Spleen (tissue), 11 donors: ENCODE measurements around the gene NOTCH2. TPM values are rescaled to one million over a fixed set of nuclear protein-coding genes. Genes with fewer than 3 reads are reported as not detected.
"Not testable (repeated sequence)": the region's sequence is repeated elsewhere in the genome, so short reads cannot be mapped to it uniquely, and the experiment has no call there.

ENCODE experiments used
- DNase-seq: peaks from one replicate; pipeline ENCODE4 v3.0.0-alpha.2; 2020
- H3K27ac ChIP-seq, 8 donors: fragments of 200-600 bp; sonication (generic) in 7 of 8; 1 replicate in 4 of 8; 2 replicates in 4 of 8; pipeline versions ENCODE4 v1.5.0 to v1.8.0; 2016 to 2021; ENCODE audit warnings: inconsistent platforms in 4 of 8, mild to moderate bottlenecking in 4 of 8, moderate library complexity in 1 of 8
- H3K27me3 ChIP-seq, 7 donors: fragments of 200-600 bp; sonication (generic) in 6 of 7; replicated peaks in 1 of 7; 1 replicate in 4 of 7; 2 replicates in 3 of 7; pipeline versions ENCODE4 v1.5.0 to v1.8.0; 2016 to 2021; ENCODE audit warnings: inconsistent platforms in 3 of 7, mild to moderate bottlenecking in 1 of 7
- H3K36me3 ChIP-seq, 6 donors: fragments of 200-600 bp; sonication (generic) in 5 of 6; 1 replicate in 4 of 6; 2 replicates in 2 of 6; pipeline versions ENCODE4 v1.5.0 to v1.8.0; 2016 to 2021; ENCODE audit warnings: inconsistent platforms in 2 of 6
- H3K4me1 ChIP-seq, 6 donors: fragments of 200-600 bp; sonication (generic) in 5 of 6; 1 replicate in 3 of 6; 2 replicates in 3 of 6; pipeline versions ENCODE4 v1.5.0 to v1.8.0; 2016 to 2021; ENCODE audit warnings: inconsistent platforms in 3 of 6
- H3K4me3 ChIP-seq, 8 donors: fragments of 200-600 bp; sonication (generic) in 7 of 8; 1 replicate in 4 of 8; 2 replicates in 4 of 8; pipeline versions ENCODE4 v1.5.0 to v1.8.0; 2016 to 2021; ENCODE audit warnings: inconsistent platforms in 4 of 8, mild to moderate bottlenecking in 4 of 8, moderate library complexity in 2 of 8
- H3K9me3 ChIP-seq, 8 donors: fragments of 200-600 bp; sonication (generic) in 7 of 8; 1 replicate in 4 of 8; 2 replicates in 4 of 8; pipeline versions ENCODE4 v1.5.0 to v1.8.0; 2016 to 2021; ENCODE audit warnings: inconsistent platforms in 4 of 8
- POLR2A ChIP-seq, 3 donors: fragments of 450-650 bp; IDR thresholded peaks; one replicate each; pipeline ENCODE4 v1.5.1; 2017; ENCODE audit warnings: antibody characterized with exemption in 3 of 3, mild to moderate bottlenecking in 1 of 3
- POLR2AphosphoS5 ChIP-seq, 3 donors: sonication (generic); formaldehyde crosslinking; IDR thresholded peaks; one replicate each; pipeline ENCODE4 v1.5.1; 2017; ENCODE audit warnings: antibody characterized with exemption in 3 of 3
- WGBS, 5 donors: extraction: QIAGEN DNeasy Blood & Tissue Kit in 3 of 5; methylation state at CpG; one replicate each; pipeline versions ENCODE4 v1.1.5 to v1.1.7; 2013 to 2018; 5-methylcytosine and 5-hydroxymethylcytosine counted together
- intact Hi-C: fragments of 100-400 bp; cut with DNase I; formaldehyde crosslinking; loops from one replicate; pipeline ENCODE4 v1.15.0; 2023; ENCODE audit warnings: low total_unique reads
- polyA plus RNA-seq, 3 donors: library from polyadenylated mRNA; stranded (reverse); fragments of 200-250 nt; gene quantifications; one replicate each; pipeline ENCODE4 v1.2.1, GENCODE V29; 2013
- total RNA-seq, 7 donors: library from RNA; depleted of rRNA in 3 of 7; stranded (reverse); fragments of >200 nt in 3 of 7; fragmentation: NEBNext Ultra II Directional in 4 of 7; extraction: Animal tissue kit (Norgen Biotek cat#: 25700) in 4 of 7; gene quantifications; one replicate each; pipeline versions ENCODE4 v1.1.0 to v1.2.1, GENCODE V29; 2016 to 2021
- TF ChIP-seq, protein P1 (sequence below), 11 experiments: fragments of 200-600 bp in 7 of 11; fragments of 450-650 bp in 4 of 11; sonication (generic) in 4 of 11; IDR thresholded peaks in 8 of 11; conservative IDR thresholded peaks in 3 of 11; 1 replicate in 7 of 11; 2 replicates in 4 of 11; pipeline versions ENCODE4 v1.4.0 to v1.8.0; 2016 to 2021; ENCODE audit warnings: antibody characterized with exemption in 11 of 11, inconsistent platforms in 4 of 11, mild to moderate bottlenecking in 1 of 11
- donor health status: healthy with polysubstance abuse.
- donor health status: DM: no; HTN: no; CAD: no; lungs with moderate emphysema.
- donor health status: DM: no; HTN: no; CAD: no.
- donor health status: Bipolar disorder and iron deficiency.
- donor health status: healthy.
- donor health status: DM: no; HTN: no; CAD: no.
- donor health status: DM: yes; HTN: yes; CAD: no.

The NOTCH2 gene
- total and polyA plus RNA-seq, 10 donors: 11.3 to 230 (median 138) TPM

DNA sequence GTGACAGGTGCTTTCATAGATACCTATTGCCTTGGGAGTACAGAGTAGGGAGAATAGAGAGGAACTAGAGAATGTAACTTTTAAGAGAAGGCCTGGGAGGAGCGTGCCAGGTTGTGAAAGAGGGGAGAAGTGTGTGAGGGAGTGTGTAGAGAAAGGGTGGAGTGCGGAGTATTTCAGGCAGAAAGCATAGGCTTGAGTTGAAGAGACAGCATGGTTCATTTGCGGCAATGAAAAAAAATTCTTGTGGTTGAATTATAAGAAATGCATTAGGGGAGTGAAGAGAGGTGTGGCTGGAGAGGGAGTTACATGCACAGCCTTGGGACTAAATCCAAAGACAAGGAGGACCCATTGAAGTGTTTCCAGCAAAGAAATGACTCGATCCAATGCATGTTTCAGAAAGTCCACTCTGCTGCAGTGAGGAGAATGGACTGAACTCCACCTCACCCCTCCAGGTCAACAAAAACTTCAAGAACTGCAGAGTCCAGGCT lies 91.4 kb downstream of the NOTCH2 start:
- no peak overlapping the region for H3K4me3 ChIP-seq
- H3K4me1 ChIP-seq: peaks cover 0 to 66% (median 3%) of the 10 kb centered on the region in 6 donors
- TF ChIP-seq, protein P1, sequence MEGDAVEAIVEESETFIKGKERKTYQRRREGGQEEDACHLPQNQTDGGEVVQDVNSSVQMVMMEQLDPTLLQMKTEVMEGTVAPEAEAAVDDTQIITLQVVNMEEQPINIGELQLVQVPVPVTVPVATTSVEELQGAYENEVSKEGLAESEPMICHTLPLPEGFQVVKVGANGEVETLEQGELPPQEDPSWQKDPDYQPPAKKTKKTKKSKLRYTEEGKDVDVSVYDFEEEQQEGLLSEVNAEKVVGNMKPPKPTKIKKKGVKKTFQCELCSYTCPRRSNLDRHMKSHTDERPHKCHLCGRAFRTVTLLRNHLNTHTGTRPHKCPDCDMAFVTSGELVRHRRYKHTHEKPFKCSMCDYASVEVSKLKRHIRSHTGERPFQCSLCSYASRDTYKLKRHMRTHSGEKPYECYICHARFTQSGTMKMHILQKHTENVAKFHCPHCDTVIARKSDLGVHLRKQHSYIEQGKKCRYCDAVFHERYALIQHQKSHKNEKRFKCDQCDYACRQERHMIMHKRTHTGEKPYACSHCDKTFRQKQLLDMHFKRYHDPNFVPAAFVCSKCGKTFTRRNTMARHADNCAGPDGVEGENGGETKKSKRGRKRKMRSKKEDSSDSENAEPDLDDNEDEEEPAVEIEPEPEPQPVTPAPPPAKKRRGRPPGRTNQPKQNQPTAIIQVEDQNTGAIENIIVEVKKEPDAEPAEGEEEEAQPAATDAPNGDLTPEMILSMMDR (IDR thresholded peaks at IDR 0.05 in 8 of 11, conservative IDR thresholded peaks at IDR 0.05 in 3 of 11): no peak
- TF ChIP-seq POLR2A (IDR thresholded peaks at IDR 0.05) (no peak), POLR2AphosphoS5 (IDR thresholded peaks at IDR 0.05) (no peak)
- no peaks in the 10 kb centered on the region for H3K9me3 ChIP-seq
- intact Hi-C loops: no loop called here
- peaks cover 0 to 59% (median 3%) of the 10 kb centered on the region in 6 donors for H3K36me3 ChIP-seq
- no peak overlapping the region for H3K27ac ChIP-seq
- 63 to 88% (median 72%) methylated on average over 4 of the region's 4 CpGs for WGBS, 5 donors
- no peaks in the 10 kb centered on the region for H3K27me3 ChIP-seq
- no peak for DNase-seq

DNA sequence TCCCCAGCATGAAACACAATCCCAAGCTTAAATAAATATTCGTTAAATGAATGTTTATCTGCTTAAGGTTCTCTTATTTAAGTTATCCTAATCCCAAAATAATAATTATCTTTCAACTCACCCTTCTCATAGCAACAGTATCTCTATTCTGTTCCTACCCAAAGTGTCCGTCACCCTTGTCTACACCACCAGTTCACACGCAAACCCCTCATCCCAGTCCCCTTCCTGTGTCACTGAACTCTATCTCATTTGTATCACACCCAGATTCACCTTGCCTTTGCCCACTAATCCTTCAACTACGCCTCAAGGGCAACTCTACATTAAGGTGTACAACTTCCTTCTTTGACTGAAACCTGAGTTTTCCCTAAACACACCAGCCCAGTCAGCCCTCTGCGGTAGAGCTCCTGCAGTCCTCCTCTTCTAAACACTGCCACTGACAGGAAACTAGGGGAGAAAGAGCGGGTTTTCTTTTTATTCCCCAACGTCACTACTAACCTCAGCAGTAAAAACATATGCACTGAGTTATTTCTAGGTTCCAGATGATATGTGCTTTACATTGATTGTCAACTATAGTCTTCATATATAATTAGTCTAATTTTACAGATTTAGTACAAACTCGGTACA lies 92.2 kb downstream of the NOTCH2 start:
- H3K27ac ChIP-seq, intact Hi-C loops, DNase-seq, H3K27me3 ChIP-seq, H3K4me3 ChIP-seq, H3K9me3 ChIP-seq: not testable (repeated sequence)
- peaks cover 0 to 57% (median 3%) of the 10 kb centered on the region in 6 donors for H3K36me3 ChIP-seq
- WGBS, 5 donors: 89 to 94% (median 92%) methylated on average over 7 to 8 of the region's 8 CpGs
- H3K4me1 ChIP-seq: peaks cover 0 to 65% (median 3%) of the 10 kb centered on the region in 6 donors

DNA sequence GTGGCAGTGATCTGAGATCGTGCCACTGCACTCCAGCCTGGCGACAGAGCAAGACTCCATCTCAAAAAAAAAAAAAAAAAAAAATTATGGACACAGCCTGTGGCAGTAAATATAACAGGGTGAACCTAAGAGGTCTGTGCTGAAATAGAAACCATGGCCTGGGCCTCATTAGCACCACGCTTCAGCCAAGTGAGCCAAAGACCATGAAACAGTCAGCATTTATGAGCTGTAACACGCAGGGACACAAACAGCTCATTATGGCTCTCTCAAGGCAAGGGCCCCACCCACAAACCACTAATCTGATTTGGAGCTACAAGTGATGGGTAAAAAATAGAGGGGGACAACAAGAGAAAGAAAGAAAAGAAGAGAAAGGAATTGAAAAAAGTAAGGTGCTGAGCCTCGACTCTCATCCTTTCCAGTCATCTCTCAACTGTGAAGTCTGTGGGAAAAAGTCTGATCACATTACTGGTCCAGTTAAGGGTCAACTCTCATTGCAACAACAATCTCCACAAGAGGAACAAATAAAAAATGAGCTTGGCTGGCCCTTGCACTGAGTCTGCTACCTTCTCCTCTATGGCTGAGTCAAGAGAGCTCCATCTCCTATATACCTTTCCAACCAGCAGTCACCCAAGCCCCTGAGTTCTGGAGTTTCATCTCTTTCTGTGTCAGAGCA lies 93.7 kb downstream of the NOTCH2 start:
- Histone ChIP-seq H3K36me3 (peaks cover 0 to 67% (median 3%) of the 10 kb centered on the region in 6 donors), H3K27ac (peak overlapping the region in 2 of 8 donors; percentile 51 to 67), H3K4me1 (peaks cover 0 to 53% (median 0%) of the 10 kb centered on the region in 6 donors)
- H3K9me3 ChIP-seq, intact Hi-C loops, H3K4me3 ChIP-seq, H3K27me3 ChIP-seq, DNase-seq: not testable (repeated sequence)
- 93 to 98% (median 94%) methylated on average over 5 of the region's 5 CpGs for WGBS, 5 donors

DNA sequence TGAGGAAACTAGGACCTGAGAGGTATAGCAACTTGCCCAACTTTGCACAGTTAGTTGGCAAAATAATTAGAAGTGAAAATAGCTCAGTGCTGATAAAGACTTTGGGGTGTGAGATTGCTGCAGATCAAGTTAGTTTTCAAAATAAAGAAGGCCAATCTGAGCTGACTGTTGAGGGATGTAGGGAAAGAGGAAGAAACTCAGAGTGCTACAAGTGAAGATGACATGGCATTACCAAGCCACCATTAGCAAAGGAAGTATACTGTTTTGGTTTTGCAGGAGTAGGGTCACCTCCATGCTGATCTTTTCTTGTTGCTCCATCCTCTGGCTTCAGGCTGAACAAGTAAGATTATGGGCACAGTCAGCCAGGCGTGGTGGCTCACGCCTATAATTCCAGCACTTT lies 94.5 kb downstream of the NOTCH2 start:
- intact Hi-C loops: no loop called here
- H3K9me3 ChIP-seq: no peaks in the 10 kb centered on the region
- no peaks in the 10 kb centered on the region for H3K27me3 ChIP-seq
- TF ChIP-seq POLR2AphosphoS5 (IDR thresholded peaks at IDR 0.05) (no peak), POLR2A (IDR thresholded peaks at IDR 0.05) (no peak)
- TF ChIP-seq, protein P1 (IDR thresholded peaks at IDR 0.05 in 8 of 11, conservative IDR thresholded peaks at IDR 0.05 in 3 of 11): no peak
- peak overlapping the region in 3 of 8 donors; percentile 32 to 67 (median 51) for H3K27ac ChIP-seq
- WGBS, 5 donors: 93 to 100% (median 97%) methylated on average over 2 of the region's 2 CpGs
- H3K4me1 ChIP-seq: peaks cover 0 to 48% (median 0%) of the 10 kb centered on the region in 6 donors
- no peak overlapping the region for H3K4me3 ChIP-seq
- DNase-seq: no peak
- peaks cover 0 to 74% (median 3%) of the 10 kb centered on the region in 6 donors for H3K36me3 ChIP-seq

DNA sequence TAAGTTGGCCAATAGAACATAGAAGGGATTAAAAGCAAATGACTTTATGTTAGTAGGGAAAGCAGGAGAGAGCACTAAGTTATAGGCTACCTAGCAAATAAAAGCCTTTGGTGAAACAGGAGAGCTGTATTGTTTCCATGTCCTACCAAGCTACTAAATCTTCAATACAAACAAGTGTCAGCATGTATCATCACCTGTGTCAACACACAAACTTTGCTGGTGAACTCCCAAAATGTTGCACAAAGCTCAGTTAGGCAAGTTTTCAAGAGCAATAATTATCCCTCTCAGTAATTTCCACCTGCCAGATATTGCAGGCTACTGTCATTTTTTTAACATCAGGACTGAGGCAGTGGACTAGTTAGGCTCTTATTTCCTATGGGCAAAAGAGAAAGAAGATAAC lies 95.4 kb downstream of the NOTCH2 start:
- H3K36me3 ChIP-seq: peaks cover 0 to 84% (median 10%) of the 10 kb centered on the region in 6 donors
- H3K9me3 ChIP-seq: no peaks in the 10 kb centered on the region
- no peak for TF ChIP-seq POLR2A (IDR thresholded peaks at IDR 0.05)
- no peak for TF ChIP-seq POLR2AphosphoS5 (IDR thresholded peaks at IDR 0.05)
- TF ChIP-seq, protein P1 (IDR thresholded peaks at IDR 0.05 in 8 of 11, conservative IDR thresholded peaks at IDR 0.05 in 3 of 11): no peak
- H3K4me3 ChIP-seq: no peak overlapping the region
- peak overlapping the region in 1 of 8 donors; percentile 67 for H3K27ac ChIP-seq
- H3K27me3 ChIP-seq: no peaks in the 10 kb centered on the region
- DNase-seq: no peak
- intact Hi-C loops: no loop called here
- peaks cover 0 to 48% (median 0%) of the 10 kb centered on the region in 6 donors for H3K4me1 ChIP-seq
